Stimulated activated CD8-positive, alpha-beta memory T cell treated with anti-CD3 and anti-CD28 coated beads, Interleukin-15, amount 100 ng/mL, for 24 hours (primary cell): ENCODE data around the gene GPAM.

ENCODE experiments used
- DNase-seq: peaks from one replicate; pipeline ENCODE4 v3.0.0-alpha.2; 2020; ENCODE audit warnings: low read depth

GPAM gene

DNA sequence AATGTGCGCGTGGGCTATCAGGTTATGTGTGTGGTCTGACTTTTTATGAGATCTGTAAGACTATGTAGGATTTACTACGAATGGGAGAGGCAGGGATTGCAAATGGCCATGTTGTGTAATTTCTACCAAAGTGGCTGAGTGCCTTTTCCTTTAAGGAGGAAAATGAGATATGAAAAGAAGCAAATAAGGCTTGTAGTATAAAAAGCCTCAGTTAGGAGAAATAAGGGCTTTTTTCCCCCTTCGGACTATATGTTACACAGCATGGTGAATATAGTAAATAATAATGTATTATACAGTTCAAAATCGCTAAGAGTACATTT lies 447 bp upstream of the GPAM start:
- no peak for DNase-seq

DNA sequence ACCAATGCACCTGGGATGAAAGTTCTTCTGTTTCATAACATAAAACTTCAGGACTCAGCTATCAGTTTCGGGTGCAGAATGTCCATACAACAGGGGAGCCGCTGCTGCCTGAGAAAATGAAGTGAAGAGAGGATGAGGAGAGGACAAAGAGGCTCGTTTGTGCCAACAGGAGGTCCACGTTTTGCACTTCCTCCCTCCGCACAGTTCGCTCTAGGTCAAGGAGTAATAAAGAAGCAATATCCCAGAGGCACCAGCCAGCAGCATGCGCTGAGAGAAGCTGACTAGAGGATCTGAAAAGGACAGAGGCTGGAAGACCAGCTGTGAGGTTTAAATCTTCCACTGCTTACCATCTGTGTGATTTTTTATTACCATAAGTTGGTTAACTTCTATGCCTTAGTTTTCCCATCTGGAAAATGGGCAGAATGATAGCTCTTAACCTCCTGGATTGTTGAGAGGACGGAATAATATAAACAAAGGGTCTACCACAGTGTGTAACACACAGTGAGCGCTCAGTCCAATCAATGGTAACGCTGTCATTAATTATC lies 709 bp downstream of the GPAM start:
- no peak for DNase-seq

DNA sequence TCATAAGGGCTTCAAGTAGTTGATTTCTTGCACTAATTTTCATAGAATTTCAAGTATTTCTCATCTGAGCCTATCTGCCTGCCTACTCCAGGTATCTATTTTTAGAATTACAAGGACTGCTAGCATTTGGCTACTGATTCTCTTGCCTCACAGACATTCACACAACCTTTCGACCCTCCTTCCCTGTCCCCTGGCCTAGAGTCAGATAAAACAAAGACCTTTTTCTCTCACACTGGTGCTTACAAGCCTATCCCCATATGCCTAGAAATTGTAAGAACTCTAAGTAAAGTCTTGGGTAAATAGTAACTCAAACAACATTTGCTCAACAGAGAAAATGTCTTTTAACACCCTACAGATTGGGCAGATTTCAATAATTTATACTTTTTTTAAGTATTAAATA lies 6.3 kb downstream of the GPAM start:
- DNase-seq = no peak

DNA sequence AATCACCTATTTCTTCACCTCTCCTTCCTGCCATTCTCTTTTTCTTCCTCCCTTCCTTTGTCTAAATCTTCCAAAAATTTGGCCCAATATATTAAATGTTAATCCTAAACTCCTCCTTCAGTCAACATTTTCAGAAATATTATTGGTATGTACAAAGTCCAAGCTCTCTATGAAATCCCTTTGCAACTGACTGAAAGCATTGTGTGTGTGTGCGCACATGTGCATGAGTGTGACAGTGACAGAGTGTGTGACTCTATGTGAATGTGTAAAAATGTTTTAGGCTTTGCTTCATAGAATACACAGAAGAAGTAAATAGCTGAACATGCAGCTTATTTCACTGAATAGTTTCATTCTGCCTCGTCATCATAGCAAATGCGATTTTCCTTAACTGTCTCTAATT lies 7.0 kb downstream of the GPAM start:
- DNase-seq = no peak

DNA sequence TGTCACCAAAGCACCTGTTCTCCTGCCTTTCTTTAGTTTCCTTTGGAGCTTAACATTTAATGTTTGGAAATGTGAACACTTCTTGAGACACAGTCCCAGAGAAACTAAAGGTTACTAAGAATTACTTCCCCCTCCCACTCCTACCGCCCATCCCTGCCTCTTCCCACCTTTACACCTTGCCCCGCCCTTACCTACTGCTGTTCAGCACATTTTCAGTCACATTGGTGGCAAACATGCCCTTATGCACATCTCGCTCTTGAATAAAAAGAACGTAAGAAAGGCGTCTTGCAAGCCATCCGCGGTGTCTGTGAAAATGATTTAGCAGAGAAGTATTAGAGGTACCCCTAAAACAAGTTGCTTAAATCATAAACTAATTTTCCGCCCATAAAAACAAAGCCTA lies 8.2 kb downstream of the GPAM start:
- no peak for DNase-seq

- no peak for DNase-seq
Observed at GRCh38 chr10:112173206-112173605, 10.4 kb downstream of the GPAM start.

DNA sequence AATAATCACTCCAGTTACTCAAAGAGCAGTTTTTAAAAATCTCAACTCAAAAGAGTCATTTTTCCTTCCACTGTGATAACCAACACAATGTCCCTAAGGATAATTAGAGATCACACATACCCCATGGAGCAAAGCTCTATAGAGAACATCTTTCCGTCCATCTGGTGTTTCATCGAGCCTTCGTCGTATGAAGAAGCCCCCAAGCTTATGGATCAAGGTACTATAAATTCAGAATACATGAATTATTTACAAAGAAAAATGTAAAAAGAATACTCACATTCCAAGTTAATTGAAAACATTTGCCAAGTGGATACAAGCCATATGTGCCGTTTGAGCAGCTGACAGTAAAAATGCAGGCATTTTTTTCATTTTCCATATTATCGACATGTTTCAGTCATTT lies 14.8 kb downstream of the GPAM start:
- no peak for DNase-seq

DNA sequence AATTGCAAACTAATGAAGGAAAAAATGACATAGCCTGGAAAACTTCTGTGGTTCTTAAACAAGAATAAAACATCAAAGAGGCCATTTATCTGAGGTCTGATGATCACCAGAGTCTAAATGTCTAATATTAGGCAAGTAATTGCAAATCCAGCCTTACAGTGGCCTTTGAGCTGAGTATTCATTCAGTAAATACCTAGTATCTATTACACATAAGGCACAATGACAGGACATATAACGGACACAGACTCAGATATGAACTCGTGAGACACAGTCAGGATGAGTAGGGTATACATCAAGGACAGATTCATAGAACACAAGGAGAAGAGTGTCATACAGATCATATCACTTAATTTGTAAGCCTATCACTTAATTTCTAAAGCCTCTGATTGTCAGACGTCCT lies 16.8 kb downstream of the GPAM start:
- no peak for DNase-seq

DNA sequence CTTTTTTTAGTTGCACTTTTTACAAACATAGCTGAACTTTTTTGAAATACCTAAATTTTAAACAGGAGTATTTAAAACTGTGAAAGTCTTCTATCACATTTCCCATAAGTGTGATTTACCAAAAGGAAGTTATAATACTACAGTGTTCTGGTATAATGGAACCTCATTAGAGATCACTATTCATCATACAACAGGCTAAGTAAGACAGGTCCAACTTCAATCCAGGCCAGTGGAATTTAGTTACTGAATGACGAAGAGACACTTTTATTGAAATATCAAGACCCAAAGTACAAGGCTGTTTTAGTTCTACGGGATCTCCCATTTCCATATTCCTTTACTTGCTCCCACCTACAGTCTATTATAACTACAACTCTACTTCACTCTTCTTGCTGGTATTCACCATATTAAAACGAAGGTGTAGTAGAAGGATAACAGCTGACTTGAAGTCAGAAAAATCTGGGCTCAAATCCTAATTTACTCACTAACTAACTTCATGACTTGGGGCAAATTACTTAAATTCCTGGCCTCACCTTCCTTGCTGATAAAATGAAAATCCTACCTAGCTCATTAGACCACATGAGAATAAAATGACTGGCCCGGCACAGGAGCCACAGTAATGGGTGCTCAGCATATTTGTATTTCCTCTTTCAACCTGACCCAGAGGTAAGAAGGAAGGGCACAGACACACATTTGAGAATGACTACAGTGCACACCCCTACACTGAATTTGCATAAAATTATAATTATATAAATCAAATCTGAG lies 21.6 kb downstream of the GPAM start:
- no peak for DNase-seq

DNA sequence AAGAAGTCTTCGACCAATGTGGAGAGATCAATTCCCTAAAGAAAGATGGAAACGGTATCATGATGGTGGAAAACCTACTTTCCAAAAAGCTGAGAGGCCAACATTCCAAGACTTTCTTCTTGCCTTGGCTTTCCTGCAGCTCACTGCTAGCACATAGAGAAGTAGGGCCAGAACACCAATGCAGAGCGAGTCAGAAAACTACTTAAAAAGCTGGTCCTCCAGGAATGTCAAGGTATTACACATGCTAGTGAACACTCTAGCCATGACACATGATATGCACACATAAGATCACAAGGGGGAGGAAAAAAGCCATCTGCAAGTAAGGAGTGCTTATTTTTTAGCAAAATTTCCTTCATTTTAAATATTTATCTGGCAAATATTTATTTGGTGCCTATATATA lies 22.7 kb downstream of the GPAM start:
- no peak for DNase-seq

DNA sequence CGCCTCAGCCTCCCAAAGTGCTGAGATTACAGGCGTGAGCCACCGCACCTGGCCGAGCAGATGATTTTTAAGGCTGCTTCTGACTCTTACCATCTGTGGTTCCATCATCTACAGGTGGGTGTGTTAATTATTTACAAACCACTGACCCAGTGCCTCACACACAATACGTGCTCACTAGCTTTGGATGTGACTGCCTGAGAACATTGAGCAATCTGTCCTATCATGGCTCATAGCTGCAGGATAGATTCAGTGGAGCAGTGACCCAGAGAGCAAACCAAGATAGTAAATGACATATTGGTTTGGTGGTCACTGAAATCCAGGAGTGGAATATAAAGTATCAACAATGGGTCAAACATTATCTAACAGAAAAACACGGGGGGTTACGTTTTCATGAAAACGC lies 24.1 kb downstream of the GPAM start:
- DNase-seq = no peak

DNA sequence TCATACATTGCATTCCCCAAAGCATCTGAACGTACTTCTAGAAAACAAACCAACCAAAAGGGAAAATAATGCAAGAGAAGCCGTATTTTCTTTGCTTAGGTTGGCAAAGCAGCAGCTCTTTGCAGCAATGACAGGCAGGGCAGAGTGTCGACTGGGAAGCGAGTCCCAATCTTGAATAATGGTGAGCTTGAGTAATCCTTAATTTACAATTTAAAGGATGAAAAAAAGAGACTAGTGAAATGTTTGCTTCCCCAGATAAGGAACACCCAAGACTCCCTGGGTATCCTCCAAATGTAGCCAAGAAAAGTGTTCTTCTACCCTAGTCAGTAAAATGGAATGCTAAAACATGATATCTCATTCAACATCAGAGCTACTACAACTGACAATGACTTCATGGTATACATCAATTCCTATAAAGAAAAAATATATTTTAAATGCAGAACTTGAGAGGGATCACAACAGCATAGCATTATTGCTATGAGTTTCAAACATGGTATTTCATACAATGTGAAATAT lies 32.0 kb downstream of the GPAM start:
- DNase-seq = no peak

DNA sequence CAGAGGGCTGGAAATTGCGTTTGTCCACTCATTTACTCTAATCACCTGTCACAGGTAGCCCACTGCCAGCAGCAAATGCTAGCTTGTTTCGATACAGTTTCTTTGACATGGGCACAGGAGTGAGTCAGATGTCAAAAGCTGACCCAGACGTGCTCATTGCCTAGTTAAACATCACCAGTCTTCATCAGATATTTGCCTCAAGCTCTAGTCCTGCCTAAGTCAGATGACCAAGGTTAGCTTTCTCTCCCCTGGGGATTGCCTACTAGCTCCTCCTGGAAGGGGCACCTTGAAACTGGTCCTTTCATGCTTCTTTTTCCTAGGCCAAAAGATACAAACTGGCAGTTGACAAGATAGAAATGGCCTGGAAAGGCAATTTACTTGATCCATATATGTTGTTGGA lies 35.2 kb downstream of the GPAM start:
- DNase-seq = no peak

- no peak for DNase-seq
Observed at GRCh38 chr10:112146799-112147198, 36.8 kb downstream of the GPAM start.

DNA sequence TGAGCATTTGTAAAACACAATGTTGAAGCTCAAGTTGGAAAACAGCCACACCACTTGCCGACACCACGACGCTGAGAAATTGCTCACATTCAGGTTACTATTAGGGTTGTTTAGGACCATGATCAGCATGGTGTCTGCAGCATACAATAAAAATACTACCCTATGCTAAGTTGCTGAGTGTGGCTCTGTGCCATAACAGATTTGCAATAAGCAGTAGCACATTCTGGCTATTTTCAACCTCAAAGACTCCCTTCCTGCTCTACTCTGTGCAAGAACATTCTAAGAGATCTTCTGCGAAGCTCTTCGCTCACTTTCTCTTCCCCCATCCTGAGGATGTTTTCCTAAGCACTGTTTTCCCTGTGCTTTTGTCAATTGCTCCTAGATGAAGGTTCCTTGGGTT lies 38.3 kb downstream of the GPAM start:
- no peak for DNase-seq

- DNase-seq = no peak
Observed at GRCh38 chr10:112143420-112143819, 40.1 kb downstream of the GPAM start.

GRCh38 chr10:112141292-112141691 lies 42.3 kb downstream of the GPAM start:
- DNase-seq = no peak

GRCh38 chr10:112140110-112140970 lies 43.2 kb downstream of the GPAM start:
- DNase-seq = peak; percentile 17

DNA sequence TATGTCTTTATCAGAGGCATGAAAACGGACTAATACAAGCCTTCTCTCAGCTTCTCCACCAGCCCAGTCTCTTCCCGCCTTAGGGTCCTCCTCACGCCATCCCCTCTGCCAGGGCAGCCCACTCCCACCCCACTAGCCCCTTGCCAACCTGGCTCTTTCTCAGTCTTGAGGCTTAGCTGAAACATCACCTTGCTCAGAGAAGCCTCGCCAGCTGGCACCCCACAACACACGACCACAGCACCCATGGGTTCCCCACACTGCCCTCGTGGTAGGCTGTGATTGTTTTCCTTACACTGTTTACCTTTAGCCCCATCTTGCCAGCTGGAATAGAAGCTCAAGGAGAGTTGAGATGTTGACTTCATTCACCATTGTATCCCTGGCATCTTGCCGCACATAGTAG lies 44.4 kb downstream of the GPAM start:
- DNase-seq = no peak

- DNase-seq = peak; percentile 41
Observed at GRCh38 chr10:112137154-112137987, 46.2 kb downstream of the GPAM start.

- no peak for DNase-seq
Observed at GRCh38 chr10:112136486-112137153, 46.9 kb downstream of the GPAM start.

- DNase-seq = no peak
Observed at GRCh38 chr10:112135604-112136003, 48.0 kb downstream of the GPAM start.
